COLO668 (cell line): ENCODE results near the gene NFASC.

Experiments used
- DNase-seq: peaks from one replicate; lab custom pipeline; 2025; ENCODE audit not compliant: unreplicated experiment; lab: John Stamatoyannopoulos, UW

The NFASC gene

GRCh38 chr1:204979306-204979705, 108.6 kb downstream of the NFASC start:
- no peak for DNase-seq

- no peak for DNase-seq
Observed at GRCh38 chr1:204979891-204980649, 109.4 kb downstream of the NFASC start.

GRCh38 chr1:204980840-204981405, 110.3 kb downstream of the NFASC start:
- no peak for DNase-seq

GRCh38 chr1:204983136-204983535, 112.5 kb downstream of the NFASC start:
- DNase-seq = no peak

GRCh38 chr1:204983881-204984280, 113.2 kb downstream of the NFASC start:
- DNase-seq = no peak

GRCh38 chr1:204984499-204984898, 113.8 kb downstream of the NFASC start:
- DNase-seq = no peak

GRCh38 chr1:204986181-204986580, 115.5 kb downstream of the NFASC start:
- DNase-seq = no peak

- DNase-seq = no peak
Observed at GRCh38 chr1:204987689-204988088, 117.0 kb downstream of the NFASC start.

- no peak for DNase-seq
Observed at GRCh38 chr1:204988196-204988595, 117.5 kb downstream of the NFASC start.

GRCh38 chr1:204989266-204990058, 118.8 kb downstream of the NFASC start:
- peak; percentile 47 for DNase-seq

GRCh38 chr1:204990059-204990664, 119.5 kb downstream of the NFASC start:
- no peak for DNase-seq

- DNase-seq = no peak
Observed at GRCh38 chr1:204990721-204991341, 120.2 kb downstream of the NFASC start.

- no peak for DNase-seq
Observed at GRCh38 chr1:204991342-204991844, 120.7 kb downstream of the NFASC start.

GRCh38 chr1:204992201-204992997, 121.7 kb downstream of the NFASC start:
- DNase-seq = no peak

- no peak for DNase-seq
Observed at GRCh38 chr1:204992998-204993314, 122.3 kb downstream of the NFASC start.

GRCh38 chr1:204994086-204994862, 123.6 kb downstream of the NFASC start:
- peak; percentile 17 for DNase-seq

GRCh38 chr1:204996981-204997380, 126.3 kb downstream of the NFASC start:
- DNase-seq = no peak

- DNase-seq = no peak
Observed at GRCh38 chr1:204997591-204998355, 127.1 kb downstream of the NFASC start.

- no peak for DNase-seq
Observed at GRCh38 chr1:205001162-205001561, 130.5 kb downstream of the NFASC start.
